Neural progenitor cell (in vitro differentiated cells): ENCODE data around the gene ACSM5.

Experiments
- EZH2 ChIP-seq: fragments of 200-600 bp; sonication (generic); IDR thresholded peaks from 2 replicates; pipeline ENCODE4 v1.6.1; 2017; ENCODE audit warnings: antibody characterized with exemption, mild to moderate bottlenecking, moderate library complexity
- TF ChIP-seq, protein P1 (sequence below): fragments of 200-600 bp; sonication (generic); IDR thresholded peaks from 2 replicates; pipeline ENCODE4 v1.5.1; 2017; ENCODE audit warnings: antibody characterized with exemption, mild to moderate bottlenecking

DNA sequence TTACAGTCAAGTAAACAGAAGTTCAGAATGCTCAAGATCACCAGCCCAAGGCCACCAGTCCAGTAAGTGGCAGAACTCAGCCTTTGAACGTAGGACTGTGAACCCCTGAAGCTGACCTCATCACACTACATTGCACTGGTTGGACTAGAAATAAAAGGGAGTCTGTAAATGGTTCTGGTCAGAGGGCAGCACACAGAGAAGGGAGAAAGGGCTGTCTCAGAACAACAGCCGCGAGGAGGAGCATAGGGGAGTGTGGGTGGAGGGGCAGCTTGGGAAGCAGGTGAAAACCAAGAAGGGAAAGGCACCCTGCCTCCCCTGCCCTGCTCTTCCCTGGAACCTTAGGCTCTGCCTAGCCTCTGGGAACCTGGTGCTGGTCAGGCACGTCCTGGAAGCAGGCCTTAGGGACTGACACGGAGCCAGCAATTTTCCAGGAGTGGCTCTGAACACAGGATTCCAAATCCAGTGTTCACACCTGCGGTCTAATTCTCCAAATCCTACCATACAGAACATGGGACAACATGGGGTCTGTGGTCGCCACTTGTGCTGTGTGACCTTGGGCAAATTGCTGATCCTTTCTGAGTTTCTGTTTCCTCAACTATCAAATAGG, 11.8 kb upstream of the ACSM5 start:
- TF ChIP-seq EZH2 = no peak
- TF ChIP-seq, protein P1, sequence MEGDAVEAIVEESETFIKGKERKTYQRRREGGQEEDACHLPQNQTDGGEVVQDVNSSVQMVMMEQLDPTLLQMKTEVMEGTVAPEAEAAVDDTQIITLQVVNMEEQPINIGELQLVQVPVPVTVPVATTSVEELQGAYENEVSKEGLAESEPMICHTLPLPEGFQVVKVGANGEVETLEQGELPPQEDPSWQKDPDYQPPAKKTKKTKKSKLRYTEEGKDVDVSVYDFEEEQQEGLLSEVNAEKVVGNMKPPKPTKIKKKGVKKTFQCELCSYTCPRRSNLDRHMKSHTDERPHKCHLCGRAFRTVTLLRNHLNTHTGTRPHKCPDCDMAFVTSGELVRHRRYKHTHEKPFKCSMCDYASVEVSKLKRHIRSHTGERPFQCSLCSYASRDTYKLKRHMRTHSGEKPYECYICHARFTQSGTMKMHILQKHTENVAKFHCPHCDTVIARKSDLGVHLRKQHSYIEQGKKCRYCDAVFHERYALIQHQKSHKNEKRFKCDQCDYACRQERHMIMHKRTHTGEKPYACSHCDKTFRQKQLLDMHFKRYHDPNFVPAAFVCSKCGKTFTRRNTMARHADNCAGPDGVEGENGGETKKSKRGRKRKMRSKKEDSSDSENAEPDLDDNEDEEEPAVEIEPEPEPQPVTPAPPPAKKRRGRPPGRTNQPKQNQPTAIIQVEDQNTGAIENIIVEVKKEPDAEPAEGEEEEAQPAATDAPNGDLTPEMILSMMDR = no peak
